ENCODE results near the gene TTC12. TPM values are rescaled to one million over a fixed set of nuclear protein-coding genes. Genes with fewer than 3 reads are reported as not detected.

The TTC12 gene
- total RNA-seq, 2 donors from 2014 or later = 19.5 to 26.7 TPM

DNA sequence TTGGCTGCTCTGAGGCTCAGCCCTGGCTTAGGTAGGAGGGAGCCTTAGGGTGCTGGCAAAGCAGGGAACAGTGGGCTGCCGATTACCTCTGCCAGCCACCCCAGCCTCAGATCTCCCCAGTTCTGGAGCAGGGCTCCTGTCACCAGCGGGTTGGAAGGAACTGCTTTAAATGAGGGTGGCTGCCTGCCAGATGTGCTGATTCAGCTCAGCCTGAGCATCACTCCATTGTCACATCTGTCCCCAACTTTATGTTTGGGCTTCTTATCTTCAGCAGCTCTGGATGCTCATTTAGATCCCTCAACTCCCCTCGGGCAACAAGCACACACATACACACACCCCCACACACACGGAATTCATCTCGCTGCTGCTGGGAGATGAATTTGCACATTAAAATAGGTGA lies 56.3 kb downstream of the TTC12 start:
- Histone ChIP-seq H3K36me3 (ENCODE audit: control insufficient read depth, insufficient read depth, low read length) (no peaks in the 10 kb centered on the region), H3K4me1 (ENCODE audit: control insufficient read depth, insufficient read depth, low read length) (peaks cover 20% of the 10 kb centered on the region), H3K27me3 (ENCODE audit: control insufficient read depth, insufficient read depth, low read length, poor library complexity, severe bottlenecking) (peaks cover 41% of the 10 kb centered on the region), H3K27ac (ENCODE audit: low read depth, low read length) (no peak overlapping the region), H3K9me3 (ENCODE audit: control insufficient read depth, low read length) (no peaks in the 10 kb centered on the region), H3K9ac (ENCODE audit: extremely low read depth, low read length, poor library complexity, severe bottlenecking) (no peak overlapping the region), H3K4me3 (ENCODE audit: low read length) (no peak overlapping the region)
- Mint-ChIP-seq H3K27me3 (ENCODE audit: insufficient read depth) (peaks cover 54% of the 10 kb centered on the region), H3K4me1 (peaks cover 59% of the 10 kb centered on the region), H3K4me3 (no peak overlapping the region), H3K27ac (no peak overlapping the region), H3K9me3 (no peaks in the 10 kb centered on the region), H3K36me3 (ENCODE audit: low read depth) (peaks cover 2% of the 10 kb centered on the region)
- DNase-seq = no peak
- 92 to 100% methylated on average over 1 to 5 of the region's 5 CpGs for WGBS, 2 experiments (ENCODE audit: insufficient coverage in 1 of 2, insufficient read length in 1 of 2)
- TF ChIP-seq, protein P1, sequence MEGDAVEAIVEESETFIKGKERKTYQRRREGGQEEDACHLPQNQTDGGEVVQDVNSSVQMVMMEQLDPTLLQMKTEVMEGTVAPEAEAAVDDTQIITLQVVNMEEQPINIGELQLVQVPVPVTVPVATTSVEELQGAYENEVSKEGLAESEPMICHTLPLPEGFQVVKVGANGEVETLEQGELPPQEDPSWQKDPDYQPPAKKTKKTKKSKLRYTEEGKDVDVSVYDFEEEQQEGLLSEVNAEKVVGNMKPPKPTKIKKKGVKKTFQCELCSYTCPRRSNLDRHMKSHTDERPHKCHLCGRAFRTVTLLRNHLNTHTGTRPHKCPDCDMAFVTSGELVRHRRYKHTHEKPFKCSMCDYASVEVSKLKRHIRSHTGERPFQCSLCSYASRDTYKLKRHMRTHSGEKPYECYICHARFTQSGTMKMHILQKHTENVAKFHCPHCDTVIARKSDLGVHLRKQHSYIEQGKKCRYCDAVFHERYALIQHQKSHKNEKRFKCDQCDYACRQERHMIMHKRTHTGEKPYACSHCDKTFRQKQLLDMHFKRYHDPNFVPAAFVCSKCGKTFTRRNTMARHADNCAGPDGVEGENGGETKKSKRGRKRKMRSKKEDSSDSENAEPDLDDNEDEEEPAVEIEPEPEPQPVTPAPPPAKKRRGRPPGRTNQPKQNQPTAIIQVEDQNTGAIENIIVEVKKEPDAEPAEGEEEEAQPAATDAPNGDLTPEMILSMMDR (conservative IDR thresholded peaks at IDR 0.05) = no peak

DNA sequence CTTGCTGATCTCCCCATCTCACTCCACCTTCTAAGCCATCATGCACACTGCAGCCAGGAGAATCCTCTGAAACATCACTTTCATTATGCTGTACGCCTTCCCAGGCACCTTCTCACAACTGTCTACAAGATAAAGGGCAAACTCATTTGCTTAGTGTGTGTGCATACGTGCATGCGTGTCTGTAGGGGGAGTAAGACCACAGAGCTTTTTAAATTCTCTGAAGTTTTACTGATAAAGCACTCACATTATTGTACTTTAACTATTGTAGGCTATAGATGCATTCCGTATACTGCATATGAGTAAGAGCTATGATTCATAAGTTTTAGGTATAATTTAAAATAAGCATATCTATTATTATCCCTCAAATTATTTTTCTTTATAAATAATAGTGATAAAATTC lies 57.9 kb downstream of the TTC12 start:
- WGBS, 2 experiments (ENCODE audit: insufficient coverage in 1 of 2, insufficient read length in 1 of 2) = 100% methylated on average over 3 of the region's 4 CpGs

DNA sequence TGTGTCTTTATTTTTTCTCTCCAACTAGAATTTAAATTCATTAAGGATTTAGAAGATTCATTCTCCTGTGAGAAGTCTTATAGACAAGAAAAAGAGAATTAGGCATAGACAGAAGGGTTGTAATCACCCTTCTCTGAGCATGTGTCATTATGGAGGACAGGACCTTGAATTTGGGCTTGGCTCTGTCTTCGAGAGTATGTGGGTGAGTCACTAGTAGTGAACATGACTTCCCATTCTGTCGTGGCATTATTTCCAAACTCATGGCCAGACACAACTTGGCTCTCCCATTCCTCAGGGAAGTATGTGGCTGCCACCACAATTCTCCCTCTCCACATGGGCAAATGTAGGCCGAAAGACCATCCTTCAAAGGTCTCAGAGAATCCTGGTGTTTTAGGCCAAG lies 58.9 kb downstream of the TTC12 start:
- WGBS, 2 experiments (ENCODE audit: insufficient coverage in 1 of 2, insufficient read length in 1 of 2) = 94 to 96% methylated on average over 2 to 3 of the region's 3 CpGs
- no peaks in the 10 kb centered on the region for H3K9me3 Mint-ChIP-seq
- Histone ChIP-seq H3K36me3 (ENCODE audit: control insufficient read depth, insufficient read depth, low read length) (no peaks in the 10 kb centered on the region), H3K4me3 (ENCODE audit: low read length) (no peak overlapping the region), H3K4me1 (ENCODE audit: control insufficient read depth, insufficient read depth, low read length) (peaks cover 31% of the 10 kb centered on the region), H3K27ac (ENCODE audit: low read depth, low read length) (no peak overlapping the region), H3K27me3 (ENCODE audit: control insufficient read depth, insufficient read depth, low read length, poor library complexity, severe bottlenecking) (peaks cover 25% of the 10 kb centered on the region), H3K9me3 (ENCODE audit: control insufficient read depth, low read length) (no peaks in the 10 kb centered on the region), H3K9ac (ENCODE audit: extremely low read depth, low read length, poor library complexity, severe bottlenecking) (no peak overlapping the region)
- H3K36me3 Mint-ChIP-seq (ENCODE audit: low read depth) = no peaks in the 10 kb centered on the region
- no peak overlapping the region for H3K4me3 Mint-ChIP-seq
- H3K27ac Mint-ChIP-seq = no peak overlapping the region
- H3K4me1 Mint-ChIP-seq = peaks cover 74% of the 10 kb centered on the region
- H3K27me3 Mint-ChIP-seq (ENCODE audit: insufficient read depth) = peaks cover 29% of the 10 kb centered on the region
- no peak for DNase-seq
- TF ChIP-seq, protein P1 (conservative IDR thresholded peaks at IDR 0.05) = no peak

More for the DNA sequence above, 57.9 kb downstream of the TTC12 start:
- no peaks in the 10 kb centered on the region for H3K9me3 ChIP-seq (ENCODE audit: control insufficient read depth, low read length)
- H3K36me3 ChIP-seq (ENCODE audit: control insufficient read depth, insufficient read depth, low read length) = no peaks in the 10 kb centered on the region
- peaks cover 39% of the 10 kb centered on the region for H3K27me3 Mint-ChIP-seq (ENCODE audit: insufficient read depth)
- DNase-seq = no peak
- peaks cover 74% of the 10 kb centered on the region for H3K4me1 Mint-ChIP-seq
- TF ChIP-seq, protein P1 (conservative IDR thresholded peaks at IDR 0.05) = peak; percentile 52
- H3K27me3 ChIP-seq (ENCODE audit: control insufficient read depth, insufficient read depth, low read length, poor library complexity, severe bottlenecking) = peaks cover 25% of the 10 kb centered on the region
- no peak overlapping the region for H3K27ac ChIP-seq (ENCODE audit: low read depth, low read length)
- peaks cover 26% of the 10 kb centered on the region for H3K4me1 ChIP-seq (ENCODE audit: control insufficient read depth, insufficient read depth, low read length)
- H3K9ac ChIP-seq (ENCODE audit: extremely low read depth, low read length, poor library complexity, severe bottlenecking) = no peak overlapping the region
- H3K36me3 Mint-ChIP-seq (ENCODE audit: low read depth) = no peaks in the 10 kb centered on the region
- no peaks in the 10 kb centered on the region for H3K9me3 Mint-ChIP-seq
- H3K4me3 Mint-ChIP-seq = no peak overlapping the region
- no peak overlapping the region for H3K27ac Mint-ChIP-seq
- no peak overlapping the region for H3K4me3 ChIP-seq (ENCODE audit: low read length)

Data from endodermal cell (in vitro differentiated cells).